Measurements from ENCODE around the gene TLL1.
A peak's percentile ranks its signal among the peaks of the same experiment; 100 is the strongest.

Gene TLL1

GRCh38 chr4:165839615-165840333, 33.3 kb upstream of the TLL1 start:
- peak; percentile 63 for DNase-seq (ENCODE audit: low read depth)
- TF ChIP-seq CTCF (IDR thresholded peaks at IDR 0.05; ENCODE audit: insufficient read depth, low read depth, low read length, missing control alignments), result no peak
- H3K4me3 ChIP-seq (ENCODE audit: low read length), result no peak overlapping the region

GRCh38 chr4:165842684-165843083, 30.4 kb upstream of the TLL1 start:
- no peak overlapping the region for H3K4me3 ChIP-seq (ENCODE audit: low read length)
- TF ChIP-seq CTCF (IDR thresholded peaks at IDR 0.05; ENCODE audit: insufficient read depth, low read depth, low read length, missing control alignments), result no peak
- DNase-seq (ENCODE audit: low read depth), result no peak

GRCh38 chr4:165844161-165844560, 28.9 kb upstream of the TLL1 start:
- no peak for TF ChIP-seq CTCF (IDR thresholded peaks at IDR 0.05; ENCODE audit: insufficient read depth, low read depth, low read length, missing control alignments)
- no peak overlapping the region for H3K4me3 ChIP-seq (ENCODE audit: low read length)
- no peak for DNase-seq (ENCODE audit: low read depth)

GRCh38 chr4:165851256-165851655, 21.8 kb upstream of the TLL1 start:
- no peak for TF ChIP-seq CTCF (IDR thresholded peaks at IDR 0.05; ENCODE audit: insufficient read depth, low read depth, low read length, missing control alignments)
- DNase-seq (ENCODE audit: low read depth), result no peak
- H3K4me3 ChIP-seq (ENCODE audit: low read length), result no peak overlapping the region

- H3K4me3 ChIP-seq (ENCODE audit: low read length), result no peak overlapping the region
- no peak for TF ChIP-seq CTCF (IDR thresholded peaks at IDR 0.05; ENCODE audit: insufficient read depth, low read depth, low read length, missing control alignments)
- no peak for DNase-seq (ENCODE audit: low read depth)
Measured at GRCh38 chr4:165855191-165855590, 17.8 kb upstream of the TLL1 start.

GRCh38 chr4:165861363-165861762, 11.7 kb upstream of the TLL1 start:
- no peak overlapping the region for H3K4me3 ChIP-seq (ENCODE audit: low read length)
- TF ChIP-seq CTCF (IDR thresholded peaks at IDR 0.05; ENCODE audit: insufficient read depth, low read depth, low read length, missing control alignments), result no peak
- DNase-seq (ENCODE audit: low read depth), result peak; percentile 28

- no peak for DNase-seq (ENCODE audit: low read depth)
Measured at GRCh38 chr4:165864271-165864670, 8.8 kb upstream of the TLL1 start.

More at GRCh38 chr4:165864271-165864670, 8.8 kb upstream of the TLL1 start:
- peak; percentile 10 for TF ChIP-seq CTCF (IDR thresholded peaks at IDR 0.05; ENCODE audit: insufficient read depth, low read depth, low read length, missing control alignments)
- H3K4me3 ChIP-seq (ENCODE audit: low read length), result no peak overlapping the region

Data from epithelial cell of esophagus (primary cell).